ENCODE results near the gene RPL27.

GRCh38 chr17:43025766-43026537 is 27.7 kb downstream of the RPL27 start:
- TF ChIP-seq, protein P1, sequence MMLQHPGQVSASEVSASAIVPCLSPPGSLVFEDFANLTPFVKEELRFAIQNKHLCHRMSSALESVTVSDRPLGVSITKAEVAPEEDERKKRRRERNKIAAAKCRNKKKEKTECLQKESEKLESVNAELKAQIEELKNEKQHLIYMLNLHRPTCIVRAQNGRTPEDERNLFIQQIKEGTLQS (IDR thresholded peaks at IDR 0.05; ENCODE audit: insufficient read depth, low read depth, low read length) = no peak
- TF ChIP-seq, protein P2, sequence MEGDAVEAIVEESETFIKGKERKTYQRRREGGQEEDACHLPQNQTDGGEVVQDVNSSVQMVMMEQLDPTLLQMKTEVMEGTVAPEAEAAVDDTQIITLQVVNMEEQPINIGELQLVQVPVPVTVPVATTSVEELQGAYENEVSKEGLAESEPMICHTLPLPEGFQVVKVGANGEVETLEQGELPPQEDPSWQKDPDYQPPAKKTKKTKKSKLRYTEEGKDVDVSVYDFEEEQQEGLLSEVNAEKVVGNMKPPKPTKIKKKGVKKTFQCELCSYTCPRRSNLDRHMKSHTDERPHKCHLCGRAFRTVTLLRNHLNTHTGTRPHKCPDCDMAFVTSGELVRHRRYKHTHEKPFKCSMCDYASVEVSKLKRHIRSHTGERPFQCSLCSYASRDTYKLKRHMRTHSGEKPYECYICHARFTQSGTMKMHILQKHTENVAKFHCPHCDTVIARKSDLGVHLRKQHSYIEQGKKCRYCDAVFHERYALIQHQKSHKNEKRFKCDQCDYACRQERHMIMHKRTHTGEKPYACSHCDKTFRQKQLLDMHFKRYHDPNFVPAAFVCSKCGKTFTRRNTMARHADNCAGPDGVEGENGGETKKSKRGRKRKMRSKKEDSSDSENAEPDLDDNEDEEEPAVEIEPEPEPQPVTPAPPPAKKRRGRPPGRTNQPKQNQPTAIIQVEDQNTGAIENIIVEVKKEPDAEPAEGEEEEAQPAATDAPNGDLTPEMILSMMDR (IDR thresholded peaks at IDR 0.05; ENCODE audit: control extremely low read depth in 1 of 3, insufficient read depth in 1 of 3, low read depth in 1 of 3, low read length in 3 of 3) = no peak
- TF ChIP-seq POU5F1 (IDR thresholded peaks at IDR 0.05; ENCODE audit: low read depth, low read length) (no peak), CEBPB (IDR thresholded peaks at IDR 0.05; ENCODE audit: low read depth, low read length) (no peak), SIN3A (conservative IDR thresholded peaks at IDR 0.05 in 1 of 2, IDR thresholded peaks at IDR 0.05 in 1 of 2; ENCODE audit: low read depth in 1 of 2, low read length in 2 of 2) (no peak), CBX5 (IDR thresholded peaks at IDR 0.05; ENCODE audit: low read depth, low read length) (no peak)

Data from H1 (cell line).